Measurements from ENCODE around the gene KPRP.

The KPRP gene

DNA sequence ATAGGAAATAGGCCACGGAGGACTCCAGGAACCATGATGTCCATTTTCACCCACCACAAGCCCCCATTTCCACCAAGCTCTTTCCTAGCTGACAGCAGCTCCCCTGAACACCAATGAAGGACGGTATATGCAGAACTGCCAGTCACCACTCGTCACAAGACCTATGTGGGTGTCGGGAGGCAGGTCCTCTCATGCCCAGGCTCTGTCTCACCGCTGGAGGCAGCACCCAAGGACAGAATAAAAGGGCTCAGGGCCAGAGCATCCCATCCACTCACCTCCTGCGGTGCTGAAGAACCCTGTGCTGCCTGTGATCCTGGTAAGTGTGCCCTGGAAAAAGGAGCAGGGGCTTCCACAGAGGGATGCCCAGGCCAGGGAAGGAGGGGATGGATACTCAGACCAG is 17.1 kb downstream of the KPRP start, which contains the start of gene LCE1F:
Gene LCE1F, plus strand, starts transcription at position 266 of the 400 bp plus-strand sequence. CDS start 1,232 bp downstream, outside the sequence.
- DNase-seq: no peak

DNA sequence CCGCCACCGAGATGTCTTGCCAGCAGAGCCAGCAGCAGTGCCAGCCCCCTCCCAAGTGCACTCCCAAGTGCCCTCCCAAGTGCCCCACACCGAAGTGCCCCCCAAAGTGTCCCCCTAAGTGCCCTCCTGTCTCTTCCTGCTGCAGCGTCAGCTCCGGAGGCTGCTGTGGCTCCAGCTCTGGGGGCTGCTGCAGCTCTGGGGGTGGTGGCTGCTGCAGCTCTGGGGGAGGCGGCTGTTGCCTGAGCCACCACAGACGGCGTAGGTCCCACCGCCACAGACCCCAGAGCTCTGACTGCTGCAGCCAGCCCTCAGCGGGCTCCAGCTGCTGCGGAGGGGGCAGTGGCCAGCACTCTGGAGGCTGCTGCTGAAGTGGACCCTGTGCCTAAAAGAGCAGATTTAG is 18.5 kb downstream of the KPRP start:
- DNase-seq: no peak

DNA sequence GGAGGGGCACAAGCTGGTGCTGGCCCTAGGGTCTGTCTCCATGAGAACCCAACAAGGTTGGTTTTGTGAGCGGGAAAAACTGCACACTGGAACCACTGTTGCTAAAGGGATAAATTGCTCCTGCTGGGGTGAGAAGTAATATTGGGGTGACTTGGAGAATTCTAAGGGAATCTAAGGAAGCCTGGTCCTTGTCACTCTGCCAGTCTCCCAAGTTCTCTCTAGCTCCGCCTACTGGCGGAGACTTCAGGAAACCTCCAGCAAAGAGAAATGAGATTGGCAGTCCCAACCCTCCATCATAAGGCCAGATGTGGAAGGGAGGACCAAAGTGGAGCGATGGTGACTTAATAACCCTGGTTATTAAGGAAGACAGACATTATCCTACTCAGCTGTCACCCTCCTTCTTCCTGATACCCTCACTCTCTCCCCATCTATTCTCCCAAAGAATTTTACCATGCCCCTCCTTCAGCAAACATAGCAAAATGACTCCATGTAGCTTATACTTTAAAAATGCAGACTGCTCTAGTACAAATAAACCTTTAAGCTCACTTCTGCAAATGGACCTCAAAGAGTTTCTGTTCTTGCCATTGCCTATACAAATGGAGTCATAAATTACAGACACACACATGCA is 19.8 kb downstream of the KPRP start:
- DNase-seq: peak; percentile 47

GRCh38 chr1:152783095-152783494 is 25.3 kb downstream of the KPRP start:
- no peak for DNase-seq

- DNase-seq: no peak
Observed at GRCh38 chr1:152786077-152786476, 28.3 kb downstream of the KPRP start, which contains the start of gene LCE1E. Gene LCE1E (plus strand): TSS chr1:152786257. CDS start chr1:152787300, 1,043 bp downstream.

DNA sequence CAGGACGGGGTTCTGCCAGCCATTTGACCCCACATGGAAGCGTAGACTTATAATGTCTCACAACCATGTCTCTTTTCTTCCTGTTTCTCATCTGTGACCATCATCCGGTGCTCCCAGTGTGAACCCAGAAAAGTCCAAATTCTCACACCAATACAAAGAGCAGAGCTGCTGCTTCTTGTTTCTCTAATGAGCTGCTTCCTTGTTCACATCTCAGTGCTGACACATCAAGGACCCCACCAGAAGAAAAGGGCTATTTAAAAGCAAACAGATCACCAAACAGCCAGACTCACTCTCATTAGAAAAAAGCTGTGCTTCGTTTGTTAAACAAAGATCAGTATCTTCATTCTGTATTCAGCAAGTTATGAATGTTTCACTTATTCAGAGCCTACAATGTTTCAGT is 37.9 kb downstream of the KPRP start:
- no peak for DNase-seq

DNA sequence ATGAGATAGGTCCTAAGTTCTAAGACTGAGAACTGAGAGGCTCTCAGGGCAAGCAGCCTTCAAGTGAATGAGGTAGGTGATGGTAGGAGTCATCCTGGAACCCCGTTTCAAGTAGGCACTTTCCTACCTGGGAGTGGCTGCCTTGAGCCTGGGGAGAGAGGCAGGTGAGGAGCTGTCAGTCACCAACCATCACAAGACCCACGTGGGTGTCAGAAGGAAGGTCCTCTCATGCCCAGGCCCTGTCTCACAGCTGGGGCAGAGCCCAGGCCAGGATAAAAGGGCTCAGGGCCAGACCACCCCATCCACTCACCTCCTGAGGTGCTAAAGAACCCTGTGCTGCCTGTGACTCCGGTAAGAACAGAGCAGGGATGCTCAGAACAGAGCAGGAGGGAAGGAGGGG is 38.6 kb downstream of the KPRP start, which contains the start of gene LCE1D:
Gene LCE1D, plus strand, starts transcription at position 301 of the 400 bp plus-strand sequence. CDS start 1,074 bp downstream, outside the sequence.
- DNase-seq: no peak

DNA sequence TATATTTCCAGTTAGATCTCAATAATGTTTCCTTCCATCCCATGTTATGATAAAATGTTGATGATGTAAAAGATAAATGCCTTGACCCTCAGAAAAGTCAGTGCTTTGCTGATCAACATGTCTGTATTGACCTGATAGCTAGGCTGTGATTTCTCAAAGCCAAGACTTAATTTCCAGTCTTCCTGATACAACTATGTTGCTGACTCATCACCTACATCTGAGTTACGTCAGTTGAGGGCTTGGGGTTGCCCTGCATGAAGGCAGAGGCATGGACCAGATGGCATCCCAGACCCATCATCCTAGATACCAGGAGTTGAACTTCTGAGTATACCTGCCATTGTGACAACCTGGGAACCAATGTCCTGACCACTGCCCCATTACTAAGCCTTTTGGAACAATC is 43.5 kb downstream of the KPRP start:
- DNase-seq: no peak

GRCh38 chr1:152806576-152806975 is 48.8 kb downstream of the KPRP start, which contains the start of gene LCE1C:
Gene LCE1C (minus strand): TSS chr1:152806651. CDS start chr1:152805478, 1,173 bp downstream.
- DNase-seq: no peak

DNA sequence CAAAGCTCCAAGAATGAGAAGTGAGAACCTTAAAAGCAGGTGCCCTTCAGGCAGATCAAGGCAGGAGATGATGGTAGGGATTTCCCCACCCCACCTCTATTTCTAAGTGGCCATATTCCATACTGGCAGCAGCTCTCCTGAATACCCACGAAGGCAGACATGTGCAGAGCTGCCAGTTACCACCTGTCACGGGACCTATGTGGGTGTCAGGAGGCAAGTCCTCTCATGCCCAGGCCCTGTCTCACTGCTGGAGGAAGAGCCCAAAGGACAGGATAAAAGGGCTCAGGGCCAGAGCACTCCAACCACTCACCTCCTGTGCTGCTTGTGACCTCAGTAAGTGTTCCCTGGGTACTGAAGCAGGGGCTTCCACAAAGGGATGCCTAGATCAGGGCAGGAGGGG is 53.2 kb downstream of the KPRP start:
- no peak for DNase-seq

All from hematopoietic multipotent progenitor cell treated with erythropoietin and hydrocortisone succinate and interleukin-3 and kit ligand, for 4 days (in vitro differentiated cells).